H9 (cell line): Measurements from ENCODE around the gene PITPNM1. TPM values are rescaled to one million over a fixed set of nuclear protein-coding genes. Genes with fewer than 3 reads are reported as not detected.

Source experiments
- DNase-seq: peaks from one replicate; pipeline ENCODE4 v3.0.0-alpha.2; 2017
- H2AFZ ChIP-seq: one replicate; pipeline ENCODE4 v1.6.1; 2013; ENCODE audit warnings: mild to moderate bottlenecking, low read length, control low read depth, moderate library complexity
- H2AK5ac ChIP-seq: 2 replicates; pipeline ENCODE4 v1.6.1; 2013; ENCODE audit warnings: low read length, control low read depth, mixed read lengths; ENCODE audit not compliant: insufficient read length
- H2BK120ac ChIP-seq: one replicate; pipeline ENCODE4 v1.6.1; 2013; ENCODE audit warnings: low read depth, mild to moderate bottlenecking, low read length, control low read depth, inconsistent platforms; ENCODE audit not compliant: poor library complexity, severe bottlenecking
- H2BK12ac ChIP-seq: 2 replicates; pipeline ENCODE4 v1.6.1; 2013; ENCODE audit warnings: low read length, control low read depth, mixed read lengths, low read depth; ENCODE audit not compliant: insufficient read length
- H2BK15ac ChIP-seq: 2 replicates; pipeline ENCODE4 v1.6.1; 2013; ENCODE audit warnings: low read depth, low read length, control low read depth
- H2BK20ac ChIP-seq: one replicate; pipeline ENCODE4 v1.6.1; 2013; ENCODE audit warnings: low read depth, mild to moderate bottlenecking, low read length, control low read depth, inconsistent platforms; ENCODE audit not compliant: poor library complexity, severe bottlenecking
- H2BK5ac ChIP-seq: 2 replicates; pipeline ENCODE4 v1.6.1; 2013; ENCODE audit warnings: low read length, control low read depth, mixed read lengths; ENCODE audit not compliant: insufficient read length
- H3K14ac ChIP-seq: 2 replicates; pipeline ENCODE4 v1.6.1; 2013; ENCODE audit warnings: low read length, control low read depth; ENCODE audit not compliant: insufficient read depth
- H3K18ac ChIP-seq: 2 replicates; pipeline ENCODE4 v1.6.1; 2013; ENCODE audit warnings: low read depth, mild to moderate bottlenecking, mixed read lengths, low read length, control low read depth; ENCODE audit not compliant: insufficient read length
- H3K23ac ChIP-seq: 2 replicates; pipeline ENCODE4 v1.6.1; 2013; ENCODE audit warnings: low read length, control low read depth, mixed read lengths, low read depth; ENCODE audit not compliant: insufficient read length
- H3K23me2 ChIP-seq: 2 replicates; pipeline ENCODE4 v1.6.1; 2013; ENCODE audit warnings: low read depth, mild to moderate bottlenecking, mixed read lengths, low read length, control low read depth; ENCODE audit not compliant: insufficient read length, poor library complexity, severe bottlenecking
- H3K27ac ChIP-seq: 2 replicates; pipeline ENCODE4 v1.5.1; 2013; ENCODE audit warnings: low read length, control low read depth, mixed read lengths, low read depth; ENCODE audit not compliant: insufficient read length
- H3K27me3 ChIP-seq: 2 replicates; pipeline ENCODE4 v1.6.1; 2013; ENCODE audit warnings: low read length, control low read depth, inconsistent platforms; ENCODE audit not compliant: insufficient read depth
- H3K4ac ChIP-seq: 2 replicates; pipeline ENCODE4 v1.6.1; 2013; ENCODE audit warnings: low read depth, mild to moderate bottlenecking, control low read depth, inconsistent platforms, low read length, moderate library complexity
- H3K4me1 ChIP-seq: 2 replicates; pipeline ENCODE4 v1.6.1; 2013; ENCODE audit warnings: low read length, control low read depth, inconsistent platforms; ENCODE audit not compliant: insufficient read depth
- H3K4me2 ChIP-seq: 2 replicates; pipeline ENCODE4 v1.6.1; 2013; ENCODE audit warnings: low read length, control low read depth, mixed read lengths; ENCODE audit not compliant: insufficient read length, insufficient read depth
- H3K56ac ChIP-seq: 2 replicates; pipeline ENCODE4 v1.6.1; 2013; ENCODE audit warnings: low read depth, mild to moderate bottlenecking, mixed read lengths, low read length, control low read depth; ENCODE audit not compliant: insufficient read length
- H3K79me1 ChIP-seq: 2 replicates; pipeline ENCODE4 v1.6.1; 2013; ENCODE audit warnings: low read depth, mild to moderate bottlenecking, moderate library complexity, low read length, control low read depth, inconsistent platforms; ENCODE audit not compliant: insufficient read depth, poor library complexity, severe bottlenecking
- H3K79me2 ChIP-seq: 2 replicates; pipeline ENCODE4 v1.6.1; 2013; ENCODE audit warnings: low read length, control low read depth, inconsistent platforms; ENCODE audit not compliant: insufficient read depth
- H3K9ac ChIP-seq: 2 replicates; pipeline ENCODE4 v1.6.1; 2013; ENCODE audit warnings: low read length, control low read depth, mixed read lengths; ENCODE audit not compliant: insufficient read length; ENCODE audit errors: extremely low read depth
- H3K9me3 ChIP-seq: one replicate; pipeline ENCODE4 v1.6.1; 2013; ENCODE audit warnings: low read depth, low read length, inconsistent platforms; ENCODE audit not compliant: control insufficient read depth
- H3T11ph ChIP-seq: one replicate; pipeline ENCODE4 v1.6.1; 2013; ENCODE audit warnings: mild to moderate bottlenecking, low read length, control low read depth, inconsistent platforms
- H4K20me1 ChIP-seq: one replicate; pipeline ENCODE4 v1.6.1; 2013; ENCODE audit not compliant: control insufficient read depth, insufficient read length, insufficient read depth
- H4K5ac ChIP-seq: 2 replicates; pipeline ENCODE4 v1.6.1; 2013; ENCODE audit warnings: low read depth, mild to moderate bottlenecking, mixed read lengths, low read length, control low read depth; ENCODE audit not compliant: insufficient read length
- H4K8ac ChIP-seq: replicated peaks from 2 replicates; pipeline ENCODE4 v1.6.1; 2013; ENCODE audit warnings: low read length, control low read depth, mixed read lengths, low read depth; ENCODE audit not compliant: insufficient read length
- H4K91ac ChIP-seq: 2 replicates; pipeline ENCODE4 v1.6.1; 2013; ENCODE audit warnings: low read depth, mild to moderate bottlenecking, moderate library complexity, mixed read lengths, low read length, control low read depth; ENCODE audit not compliant: insufficient read length
- H3K27ac Mint-ChIP-seq, 3 experiments: 2 replicates in 2 of 3; 3 replicates in 1 of 3; pipeline ENCODE4 v1.8.0; 2020 to 2021; ENCODE audit warnings: mixed read lengths in 3 of 3, mild to moderate bottlenecking in 1 of 3, moderate library complexity in 1 of 3
- H3K27me3 Mint-ChIP-seq: 2 replicates; pipeline ENCODE4 v1.8.0; 2021; ENCODE audit warnings: low read depth, mild to moderate bottlenecking, moderate library complexity, mixed read lengths
- H3K36me3 Mint-ChIP-seq, 3 experiments: 2 replicates in 2 of 3; 3 replicates in 1 of 3; pipeline ENCODE4 v1.8.0; 2020 to 2021; ENCODE audit warnings: low read depth in 3 of 3, mixed read lengths in 3 of 3; ENCODE audit not compliant: insufficient read depth in 1 of 3
- H3K4me1 Mint-ChIP-seq, 2 experiments: 2 replicates each; pipeline ENCODE4 v1.8.0; 2020; ENCODE audit warnings: mixed read lengths in 2 of 2
- H3K4me3 Mint-ChIP-seq, 2 experiments: 2 replicates in 1 of 2; 3 replicates in 1 of 2; pipeline ENCODE4 v1.8.0; 2020 to 2021; ENCODE audit warnings: mild to moderate bottlenecking in 2 of 2, mixed read lengths in 2 of 2, moderate library complexity in 1 of 2
- H3K9me3 Mint-ChIP-seq, 2 experiments: 2 replicates in 1 of 2; 3 replicates in 1 of 2; pipeline ENCODE4 v1.8.0; 2020; ENCODE audit warnings: mild to moderate bottlenecking in 2 of 2, mixed read lengths in 2 of 2, moderate library complexity in 1 of 2
- WGBS: extraction: QIAGEN DNeasy Blood & Tissue Kit; methylation state at CpG from one replicate; pipeline ENCODE4 v1.1.7; 2013; ENCODE audit warnings: missing lambda C conversion rate, low lambda C conversion rate, mixed read lengths; ENCODE audit not compliant: insufficient read length; ENCODE audit errors: extremely low coverage; 5-methylcytosine and 5-hydroxymethylcytosine counted together
- total RNA-seq: library from RNA; stranded (reverse); gene quantifications from 2 replicates; pipeline ENCODE4 v1.2.1, GENCODE V29; 2021
- TF ChIP-seq, protein P1 (sequence below): fragments of 200-600 bp; sonication (generic); conservative IDR thresholded peaks from 3 replicates; pipeline ENCODE4 v1.8.0; 2021; ENCODE audit warnings: antibody characterized with exemption, mild to moderate bottlenecking

The PITPNM1 gene
- total RNA-seq, 1 experiment from 2014 or later, result 43.5 TPM

DNA sequence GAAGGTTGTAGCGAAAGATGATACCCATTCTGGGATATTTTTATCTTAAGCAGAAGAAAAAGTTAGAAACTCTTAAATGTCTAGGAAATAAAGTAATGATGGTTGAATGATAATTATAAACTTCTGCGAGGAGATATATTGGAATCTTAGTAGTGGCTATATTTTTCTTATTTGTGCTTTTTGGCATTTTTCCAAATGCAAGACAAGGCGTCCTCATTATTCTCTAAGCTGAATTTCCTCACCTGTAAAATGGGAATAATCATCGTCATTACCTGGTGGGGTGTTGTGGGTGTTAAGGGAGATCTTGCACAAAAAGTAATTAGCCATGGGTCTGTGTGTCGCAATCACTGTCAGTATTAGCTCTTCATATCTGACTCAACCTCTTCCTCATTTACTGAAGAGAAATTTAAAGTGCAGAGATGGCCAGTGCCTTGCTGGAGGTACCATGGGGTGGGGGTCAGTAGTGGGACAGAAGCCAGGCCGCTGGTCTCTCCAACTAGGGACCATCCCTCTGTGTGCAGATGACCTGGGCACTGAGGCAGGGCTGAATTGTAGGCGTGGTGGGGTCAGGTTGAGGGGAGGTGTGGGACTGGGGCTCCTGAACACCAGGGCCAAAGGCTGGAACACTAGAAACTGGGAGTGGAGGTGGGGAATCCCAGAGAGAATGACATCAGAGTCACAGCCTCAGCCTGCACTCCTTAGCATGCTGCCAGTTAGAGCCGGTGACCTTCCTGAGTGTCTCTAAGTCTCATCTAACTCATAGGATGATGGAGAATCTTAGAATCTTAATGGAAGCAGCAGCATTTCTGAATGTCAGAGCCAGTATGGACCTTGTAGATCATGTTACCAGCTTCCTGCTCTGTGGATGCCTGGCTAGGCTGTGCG, 4.1 kb downstream of the PITPNM1 start:
- Histone ChIP-seq H2BK12ac (no peak overlapping the region), H3K9ac (no peak overlapping the region), H3K27ac (no peak overlapping the region), H4K20me1 (no peaks in the 10 kb centered on the region), H4K8ac (no peak overlapping the region), H3K18ac (no peak overlapping the region), H3K4ac (no peak overlapping the region), H3K14ac (no peak overlapping the region), H2BK120ac (no peak overlapping the region), H3T11ph (no peak overlapping the region), H3K56ac (no peak overlapping the region), H4K5ac (no peak overlapping the region), H2AK5ac (no peak overlapping the region), H3K27me3 (no peaks in the 10 kb centered on the region), H2BK15ac (no peak overlapping the region), H3K23ac (no peak overlapping the region), H3K79me2 (no peaks in the 10 kb centered on the region), H3K23me2 (peaks cover 12% of the 10 kb centered on the region), H4K91ac (no peak overlapping the region), H3K4me1 (no peaks in the 10 kb centered on the region), H2BK20ac (no peak overlapping the region), H2AFZ (no peak overlapping the region), H2BK5ac (no peak overlapping the region), H3K4me2 (no peak overlapping the region), H3K9me3 (no peaks in the 10 kb centered on the region), H3K79me1 (no peaks in the 10 kb centered on the region)
- no peak for DNase-seq
- TF ChIP-seq, protein P1, sequence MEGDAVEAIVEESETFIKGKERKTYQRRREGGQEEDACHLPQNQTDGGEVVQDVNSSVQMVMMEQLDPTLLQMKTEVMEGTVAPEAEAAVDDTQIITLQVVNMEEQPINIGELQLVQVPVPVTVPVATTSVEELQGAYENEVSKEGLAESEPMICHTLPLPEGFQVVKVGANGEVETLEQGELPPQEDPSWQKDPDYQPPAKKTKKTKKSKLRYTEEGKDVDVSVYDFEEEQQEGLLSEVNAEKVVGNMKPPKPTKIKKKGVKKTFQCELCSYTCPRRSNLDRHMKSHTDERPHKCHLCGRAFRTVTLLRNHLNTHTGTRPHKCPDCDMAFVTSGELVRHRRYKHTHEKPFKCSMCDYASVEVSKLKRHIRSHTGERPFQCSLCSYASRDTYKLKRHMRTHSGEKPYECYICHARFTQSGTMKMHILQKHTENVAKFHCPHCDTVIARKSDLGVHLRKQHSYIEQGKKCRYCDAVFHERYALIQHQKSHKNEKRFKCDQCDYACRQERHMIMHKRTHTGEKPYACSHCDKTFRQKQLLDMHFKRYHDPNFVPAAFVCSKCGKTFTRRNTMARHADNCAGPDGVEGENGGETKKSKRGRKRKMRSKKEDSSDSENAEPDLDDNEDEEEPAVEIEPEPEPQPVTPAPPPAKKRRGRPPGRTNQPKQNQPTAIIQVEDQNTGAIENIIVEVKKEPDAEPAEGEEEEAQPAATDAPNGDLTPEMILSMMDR, result no peak
- H3K36me3 Mint-ChIP-seq, result peaks cover 5 to 22% (median 10%) of the 10 kb centered on the region in 3 experiments; a peak in 6 of 7 replicates
- WGBS, result 100% methylated on average over 1 of the region's 9 CpGs
- no peak overlapping the region for H3K4me3 Mint-ChIP-seq
- peaks cover 10% of the 10 kb centered on the region for H3K27me3 Mint-ChIP-seq
- H3K4me1 Mint-ChIP-seq, result peaks cover 3 to 12% of the 10 kb centered on the region in 2 experiments
- no peaks in the 10 kb centered on the region for H3K9me3 Mint-ChIP-seq
- no peak overlapping the region for H3K27ac Mint-ChIP-seq
